Measurements from ENCODE around the gene FBRS. TPM values are rescaled to one million over a fixed set of nuclear protein-coding genes. Genes with fewer than 3 reads are reported as not detected.

FBRS gene
- total and polyA plus RNA-seq, 2 of the 8 experiments (the other 6 are each of a cell fraction or from before 2014, with no cell fraction given): 2.4 to 13.9 TPM

GRCh38 chr16:30667361-30667905, 9.2 kb downstream of the FBRS start:
- ChIA-PET POLR2A (ENCODE audit: partially characterized antibody) (interaction anchor here (1.5 kb wide), 1 partner anchor 10 kb away, joined by 4 read pairs; no protein-coding TSS in a partner anchor), CTCF (ENCODE audit: partially characterized antibody) (interaction anchor here (1.0 to 2.7 kb wide), 4 partner anchors 15 to 27 kb away, joined by 3 to 12 read pairs (median 3); no protein-coding TSS in a partner anchor)
- Histone ChIP-seq H3K18ac (ENCODE audit: extremely low read depth, low read length) (no peak overlapping the region), H2BK20ac (ENCODE audit: low read length) (no peak overlapping the region), H3K4me1 (replicated peaks in 1 of 4; ENCODE audit: control insufficient read depth in 3 of 4, insufficient read depth in 4 of 4, low read length in 3 of 4) (no peaks in the 10 kb centered on the region), H3K23me2 (ENCODE audit: low read depth, low read length) (no peaks in the 10 kb centered on the region), H3K23ac (ENCODE audit: insufficient read length) (no peak overlapping the region), H3K56ac (replicated peaks; ENCODE audit: insufficient read length, low read depth, low read length) (no peak overlapping the region), H2BK120ac (replicated peaks; ENCODE audit: low read depth, low read length) (no peak overlapping the region), H3K27ac (ENCODE audit: low read depth, low read length) (no peak overlapping the region), H3K4ac (replicated peaks; ENCODE audit: insufficient read length, low read depth, low read length) (no peak overlapping the region), H2BK12ac (ENCODE audit: low read depth, low read length) (no peak overlapping the region), H3K79me2 (ENCODE audit: control insufficient read depth in 1 of 2, insufficient read depth in 2 of 2, low read length in 2 of 2) (no peaks in the 10 kb centered on the region), H2BK15ac (ENCODE audit: low read length) (no peak overlapping the region), H4K91ac (replicated peaks; ENCODE audit: insufficient read length, low read length) (no peak overlapping the region), H3K27me3 (replicated peaks in 1 of 4; ENCODE audit: control insufficient read depth in 3 of 4, extremely low read depth in 1 of 4, insufficient read depth in 3 of 4, low read length in 3 of 4) (peaks cover 29 to 84% (median 59%) of the 10 kb centered on the region in 4 experiments), H4K8ac (ENCODE audit: extremely low read depth, insufficient read depth, low read length) (no peak overlapping the region; the same call in 1 of the 2 replicates), H3K9me3 (ENCODE audit: insufficient read depth in 2 of 2, low read depth in 1 of 2, low read length in 1 of 2) (no peaks in the 10 kb centered on the region), H3K4me2 (ENCODE audit: insufficient read depth in 1 of 2, low read depth in 2 of 2, low read length in 2 of 2) (no peak overlapping the region), H3K79me1 (ENCODE audit: low read depth, low read length) (no peaks in the 10 kb centered on the region), H2BK5ac (ENCODE audit: low read depth, low read length) (no peak overlapping the region), H2AFZ (ENCODE audit: low read length) (no peak overlapping the region), H3K14ac (ENCODE audit: insufficient read length) (no peak overlapping the region), H3K4me3 (ENCODE audit: extremely low read depth in 1 of 4, insufficient read depth in 2 of 4, low read depth in 3 of 4, low read length in 4 of 4) (no peak overlapping the region), H4K5ac (ENCODE audit: insufficient read length, low read depth, low read length) (no peak overlapping the region), H2AK5ac (ENCODE audit: low read depth, low read length) (no peak overlapping the region), H4K20me1 (replicated peaks in 1 of 2; ENCODE audit: control insufficient read depth in 1 of 2, insufficient read depth in 2 of 2, low read length in 2 of 2) (peaks cover 14 to 46% of the 10 kb centered on the region in 2 experiments), H3K9ac (replicated peaks in 1 of 4; ENCODE audit: extremely low read depth in 1 of 4, low read depth in 3 of 4, low read length in 3 of 4) (no peak overlapping the region), H3K36me3 (ENCODE audit: control insufficient read depth in 2 of 4, insufficient read depth in 4 of 4, low read length in 3 of 4) (peaks cover 0 to 19% (median 2%) of the 10 kb centered on the region in 4 experiments; a peak in 5 of 8 replicates)
- FAIRE-seq (no peak), DNase-seq (ENCODE audit: low read depth in 1 of 2, low spot score in 2 of 2) (no peak)
- 87% methylated on average over 11 of the region's 11 CpGs; no CpG with 5 or more reads in 1 of the 2 experiments for WGBS, 2 experiments (ENCODE audit: extremely low coverage in 1 of 2, insufficient coverage in 1 of 2, insufficient read length in 1 of 2, insufficient replicate concordance in 2 of 2, low coverage in 1 of 2, low lambda C conversion rate in 2 of 2, missing lambda C conversion rate in 1 of 2)
- TF ChIP-seq POLR2AphosphoS5 (IDR thresholded peaks at IDR 0.05; ENCODE audit: low read depth, low read length) (no peak), GABPA (IDR thresholded peaks at IDR 0.05; ENCODE audit: borderline replicate concordance, insufficient read depth, low read length) (no peak), FOSL1 (IDR thresholded peaks at IDR 0.05; ENCODE audit: insufficient read depth, low read depth, low read length) (no peak), RFX5 (IDR thresholded peaks at IDR 0.05; ENCODE audit: borderline replicate concordance, low read depth, low read length) (no peak), SIX5 (IDR thresholded peaks at IDR 0.05; ENCODE audit: low read depth, low read length) (no peak), KDM1A (IDR thresholded peaks at IDR 0.05; ENCODE audit: borderline replicate concordance, low read length) (no peak), RBBP5 (IDR thresholded peaks at IDR 0.05; ENCODE audit: borderline replicate concordance, low read depth, low read length) (no peak), SP1 (IDR thresholded peaks at IDR 0.05; ENCODE audit: low read depth, low read length) (no peak), KDM5A (IDR thresholded peaks at IDR 0.05; ENCODE audit: low read length) (no peak), CREB1 (IDR thresholded peaks at IDR 0.05) (no peak), SIRT6 (IDR thresholded peaks at IDR 0.05; ENCODE audit: low read length) (no peak), SRF (IDR thresholded peaks at IDR 0.05; ENCODE audit: low read depth, low read length) (no peak), USF2 (IDR thresholded peaks at IDR 0.05; ENCODE audit: low read length) (no peak)
